NCI-H146 (cell line): ENCODE data around the gene CHD5.

ENCODE experiments used
- DNase-seq: peaks from one replicate; lab custom pipeline; 2025; lab: John Stamatoyannopoulos, UW

CHD5 gene

DNA sequence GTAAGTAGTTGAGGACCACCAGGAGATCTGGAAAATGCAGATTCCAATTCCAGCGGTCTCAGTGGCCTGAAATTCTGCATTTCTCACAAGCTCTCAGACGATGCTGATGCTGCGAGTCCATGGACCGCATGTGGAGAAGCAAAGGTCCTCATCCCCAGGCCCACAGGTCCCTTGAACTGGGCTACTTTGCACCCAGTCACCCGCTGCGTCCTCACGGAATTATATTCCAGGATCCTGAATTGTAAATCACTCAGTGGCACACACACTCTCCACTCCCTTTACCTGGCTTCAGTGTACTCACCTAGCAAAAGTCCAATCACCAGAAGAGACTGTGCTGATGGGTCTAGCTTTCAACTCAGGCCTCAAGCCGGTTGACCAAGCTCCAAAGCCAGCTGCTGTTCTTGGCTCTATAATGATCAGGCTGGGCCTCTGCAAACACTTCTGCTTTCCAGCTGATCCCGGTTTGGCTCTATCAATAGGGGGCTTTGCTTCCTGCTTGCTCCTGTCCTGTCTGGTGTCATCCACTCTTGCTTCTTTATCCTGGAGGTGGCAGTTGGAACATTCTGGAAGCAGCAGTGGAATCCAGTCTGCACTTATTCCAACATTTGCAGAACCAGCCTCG is 20.2 kb upstream of the CHD5 start:
- no peak for DNase-seq

DNA sequence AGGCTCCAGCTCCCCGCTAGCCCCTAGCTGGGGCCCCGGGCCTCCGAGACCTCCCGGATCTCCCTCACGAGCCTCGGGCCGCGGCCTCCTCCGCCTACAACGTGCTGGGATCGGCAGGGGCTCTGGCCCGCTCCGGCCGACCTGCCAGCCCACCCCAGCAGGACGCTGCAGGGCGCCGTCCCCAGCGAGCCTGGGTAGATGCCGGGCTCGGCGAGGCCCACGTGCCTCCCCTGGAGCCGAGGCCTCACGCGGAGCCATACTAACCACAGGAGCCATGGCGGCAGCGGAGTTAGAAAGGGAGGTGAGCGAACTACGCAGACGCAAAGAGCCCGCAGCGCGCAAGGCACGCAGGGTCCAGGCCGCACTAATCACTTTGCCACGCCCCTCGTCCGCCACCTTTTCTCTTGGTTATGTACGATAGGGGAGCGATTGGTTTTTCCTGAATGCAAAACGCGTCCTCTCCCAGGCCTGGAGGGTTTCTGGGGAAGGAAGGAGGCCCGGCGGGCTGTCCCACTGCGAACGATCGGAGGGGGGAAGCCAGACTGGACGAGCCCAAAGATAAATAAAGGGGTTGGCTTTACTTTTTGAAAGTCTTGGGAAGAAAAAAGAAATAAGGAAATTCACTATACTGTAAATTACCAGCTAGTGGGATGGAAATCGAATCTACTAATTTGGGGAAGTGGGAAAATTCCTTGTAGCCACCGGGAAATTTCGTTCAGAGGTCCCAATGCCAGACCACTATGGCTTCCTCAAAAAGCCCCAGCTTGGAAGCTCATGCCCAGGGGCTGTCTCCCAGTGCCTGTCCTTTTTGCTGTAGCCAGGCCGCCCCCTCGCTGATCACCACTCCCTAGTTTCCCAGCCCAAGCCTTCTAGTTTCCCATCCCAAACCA is 19.4 kb upstream of the CHD5 start, which contains the start of gene RPL22:
TSS of gene RPL22 (minus strand) at position 298 of the 890 bp plus-strand sequence. CDS start at position 276, 22 bp downstream.
- peak; percentile 97 for DNase-seq

DNA sequence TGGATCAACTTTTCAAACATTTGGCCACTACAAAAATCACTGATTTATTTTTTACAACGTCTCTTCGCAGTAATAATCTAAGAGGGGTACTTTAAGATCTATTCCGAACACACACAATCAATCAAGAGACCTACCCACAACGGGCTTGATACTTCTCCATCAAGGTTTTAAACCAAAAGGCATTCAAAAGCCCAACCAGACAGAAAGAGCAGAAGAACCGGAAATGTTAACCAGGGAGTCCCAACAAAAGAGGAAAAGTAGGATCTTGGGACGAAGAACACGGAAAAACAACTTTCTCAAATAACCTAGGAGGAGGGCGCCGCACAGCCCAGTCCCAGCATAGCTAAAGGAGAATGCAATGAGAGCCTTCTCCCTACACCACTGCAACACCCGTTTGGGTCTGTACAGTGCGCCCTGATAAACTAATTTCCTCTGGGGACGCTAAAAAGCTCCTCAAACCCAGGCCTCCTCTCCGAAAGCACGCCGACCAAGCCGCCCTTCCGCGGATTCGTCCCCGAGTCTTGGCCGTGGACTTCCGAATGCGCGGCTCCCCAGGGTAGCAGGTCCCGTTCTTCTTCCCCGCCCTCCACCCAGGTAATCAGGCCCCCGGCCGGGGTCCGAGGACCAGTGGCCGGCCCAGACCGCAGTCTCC is 18.7 kb upstream of the CHD5 start:
- DNase-seq, result no peak

DNA sequence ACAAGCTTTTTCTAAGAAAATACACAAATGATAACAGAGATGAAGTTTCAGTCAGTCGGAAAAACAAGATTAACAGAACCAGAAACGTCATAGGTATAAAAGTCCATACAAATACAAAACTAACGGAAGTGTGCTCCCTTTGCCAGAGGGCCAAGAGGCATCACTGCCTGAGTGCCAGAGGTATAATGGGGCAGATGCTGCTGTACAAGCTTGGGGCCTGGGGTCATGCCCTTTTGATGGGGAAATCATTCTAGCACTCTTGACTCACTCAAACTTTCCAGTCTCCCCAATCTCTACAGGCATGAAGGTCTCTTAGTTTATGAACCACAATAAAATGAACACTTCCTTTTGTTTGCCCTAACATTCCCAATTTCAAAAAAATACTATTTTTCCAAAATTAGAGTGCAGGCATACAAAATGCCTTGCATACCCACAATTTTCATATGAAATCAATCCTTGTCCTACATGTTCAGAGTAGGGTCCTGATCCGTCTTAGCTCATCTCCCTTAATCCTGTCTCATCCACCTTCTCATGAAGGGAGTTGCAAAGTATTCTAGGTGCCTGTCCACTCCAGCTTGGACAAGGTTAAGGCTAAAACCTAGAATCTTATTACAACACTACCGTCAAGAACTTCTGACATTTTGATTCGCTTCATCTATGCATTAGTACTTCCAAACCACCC is 17.8 kb upstream of the CHD5 start:
- no peak for DNase-seq

DNA sequence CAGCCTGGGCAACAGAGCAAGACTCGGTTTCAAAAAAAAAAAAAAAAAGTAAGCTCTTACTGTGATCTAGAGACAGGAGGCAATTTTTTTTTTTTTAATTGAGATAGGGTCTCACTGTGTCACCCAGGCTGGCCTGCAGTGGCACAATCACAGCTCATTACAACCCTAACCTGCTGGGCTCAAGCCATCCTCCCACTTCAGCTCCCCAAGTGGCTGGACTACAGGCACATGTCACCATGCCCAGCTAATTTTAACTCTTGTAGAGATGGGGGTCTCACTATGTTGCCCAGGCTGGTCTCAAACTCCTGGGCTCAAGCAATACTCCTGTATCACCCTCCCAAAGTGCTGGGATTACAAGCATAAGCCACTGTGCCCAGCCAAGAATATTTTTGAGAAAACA is 11.8 kb upstream of the CHD5 start:
- no peak for DNase-seq

DNA sequence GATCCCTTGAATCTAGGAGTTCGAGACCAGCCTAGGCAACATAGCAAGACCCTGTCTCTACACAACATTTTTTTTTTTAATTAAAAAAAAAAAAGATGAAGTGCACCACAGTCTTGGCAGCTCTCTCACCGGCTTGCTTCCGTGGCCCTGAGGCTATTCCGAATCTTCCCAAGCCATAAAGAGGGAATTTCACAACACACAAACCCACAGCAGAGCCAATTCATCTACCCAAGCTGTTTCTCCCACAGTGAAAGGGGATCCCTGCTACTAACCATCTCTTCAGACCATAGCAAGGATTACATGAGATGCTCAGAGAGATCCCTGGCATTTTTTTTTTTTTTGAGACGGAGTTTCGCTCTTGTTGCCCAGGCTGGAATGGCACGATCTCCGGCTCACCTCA is 8.3 kb upstream of the CHD5 start:
- DNase-seq, result no peak

DNA sequence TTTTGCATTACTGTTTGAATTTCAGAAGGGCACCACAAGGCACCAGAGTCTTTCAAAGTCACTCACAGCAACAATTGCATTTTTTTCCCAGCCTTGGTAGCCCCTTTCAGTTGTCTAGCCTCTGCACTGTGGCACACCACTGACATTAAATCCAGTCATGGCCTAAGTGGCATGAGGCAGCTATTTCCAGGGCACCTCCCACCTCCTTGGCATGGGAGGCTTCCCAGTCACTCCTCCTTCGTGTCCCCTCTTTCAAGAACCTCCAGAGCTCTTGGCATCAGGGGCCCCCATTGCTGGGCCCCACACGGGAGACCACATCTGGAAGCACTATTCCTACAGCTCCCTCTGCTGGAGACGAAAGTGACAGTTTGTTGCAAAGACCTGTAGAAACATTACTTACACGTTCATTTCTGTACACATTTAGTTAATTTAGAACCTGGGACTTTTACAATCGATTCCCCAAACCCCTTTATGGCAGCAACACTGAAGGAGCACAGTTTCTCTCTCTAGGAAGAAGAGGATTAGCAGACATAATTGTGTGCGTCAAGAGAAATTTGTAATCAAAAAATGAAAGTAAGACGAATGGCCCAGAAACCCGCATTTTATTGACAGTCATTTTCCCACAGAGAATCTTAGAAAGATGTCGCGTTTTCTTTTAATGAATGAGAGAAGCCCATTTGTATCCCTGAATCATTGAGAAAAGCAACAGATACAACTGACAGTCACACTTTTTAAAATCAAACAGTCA is 5.7 kb upstream of the CHD5 start:
- peak; percentile 7 for DNase-seq

DNA sequence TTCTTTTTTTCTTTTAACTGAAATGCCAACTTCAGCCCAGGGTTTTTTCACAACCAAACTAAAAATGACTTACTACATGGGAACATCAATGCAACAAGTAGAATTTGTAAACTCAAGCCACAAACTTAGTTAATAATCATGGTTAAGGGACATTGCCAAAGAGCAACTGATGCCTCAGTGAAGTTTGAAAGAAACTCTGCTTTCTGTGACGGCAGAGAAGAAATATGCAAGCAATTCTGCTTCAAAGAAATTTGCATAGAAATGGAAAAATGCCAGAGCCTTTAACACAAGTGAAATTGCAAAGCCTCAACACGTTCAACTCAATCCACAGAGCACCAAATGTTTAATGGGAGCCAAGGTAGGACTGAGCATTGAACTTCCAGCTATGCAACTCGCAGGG is 5.0 kb upstream of the CHD5 start:
- DNase-seq, result no peak

DNA sequence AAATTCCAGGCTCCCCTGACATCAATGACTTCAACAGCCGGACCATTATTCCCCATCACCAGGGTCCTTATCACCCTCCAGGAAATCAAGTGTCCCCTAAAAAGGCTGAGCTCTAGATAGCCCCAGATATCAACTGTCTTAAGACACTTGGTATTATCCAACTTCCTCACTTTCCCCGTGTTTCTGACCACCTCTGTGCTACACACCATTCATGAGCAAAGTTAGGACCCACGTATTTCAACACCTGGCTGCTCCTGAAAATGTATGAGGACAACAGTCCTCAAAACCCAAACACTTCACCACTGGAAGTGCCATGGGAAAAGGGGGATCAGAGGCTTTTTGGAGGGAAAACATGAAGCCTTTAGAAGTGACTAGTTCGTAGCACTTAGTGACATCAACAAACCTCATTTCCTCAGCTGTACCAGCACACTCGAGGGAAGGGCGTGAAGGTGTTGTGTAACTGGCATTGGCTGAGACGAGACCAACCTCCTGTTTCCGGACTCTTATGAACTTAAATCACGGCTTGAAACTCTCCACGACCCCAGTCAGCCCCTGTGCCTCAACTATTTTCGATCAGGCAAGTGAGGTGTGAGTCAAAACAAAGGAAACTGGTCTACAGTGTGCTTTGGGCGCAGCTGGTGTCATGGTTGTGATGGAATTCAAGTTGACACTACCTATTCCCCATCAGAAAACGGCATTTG is 4.1 kb upstream of the CHD5 start:
- DNase-seq, result no peak

DNA sequence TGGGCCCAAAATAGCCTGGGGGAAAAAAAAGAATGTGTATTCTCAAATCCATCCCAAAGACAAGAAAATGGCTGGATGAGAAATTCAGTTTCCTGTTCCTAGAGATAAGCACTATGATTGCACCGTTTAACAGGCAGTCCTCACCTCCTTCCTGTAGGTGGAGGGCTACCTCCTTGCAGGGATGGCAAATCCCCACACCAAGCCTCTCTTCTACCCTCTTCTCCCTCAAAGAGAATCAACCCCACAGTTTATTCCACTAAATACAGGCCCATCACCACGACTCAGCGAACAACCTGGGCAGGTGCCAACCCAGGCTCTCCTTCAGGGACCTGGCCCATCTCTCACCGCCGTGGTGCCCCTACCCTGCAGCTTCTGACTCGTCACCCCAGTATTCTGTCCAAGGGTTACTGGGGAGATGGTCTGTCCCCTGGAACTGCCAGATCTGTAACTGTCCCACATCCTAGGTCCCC is 3.4 kb upstream of the CHD5 start:
- DNase-seq, result no peak

DNA sequence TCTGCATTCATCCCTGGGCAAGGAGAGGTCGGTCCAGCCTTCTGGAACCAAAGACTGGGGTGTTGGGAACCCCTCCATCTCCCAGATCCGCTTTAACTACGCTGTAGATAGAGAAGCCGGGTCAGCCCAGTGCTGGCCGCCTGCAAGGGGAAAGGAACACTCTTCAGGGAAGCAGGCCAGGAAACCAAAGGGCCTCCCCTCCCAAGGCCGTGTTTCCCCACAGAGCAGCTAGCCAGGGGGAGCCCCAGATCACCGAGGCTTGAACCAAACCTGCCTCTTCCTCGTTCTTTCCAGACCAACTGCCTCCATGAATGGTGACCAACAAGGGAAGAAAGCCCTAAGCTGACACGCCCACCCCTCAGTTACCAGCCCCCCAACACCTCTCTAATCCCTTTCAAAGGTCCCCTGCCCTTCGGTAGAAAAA is 1.2 kb upstream of the CHD5 start:
- no peak for DNase-seq

DNA sequence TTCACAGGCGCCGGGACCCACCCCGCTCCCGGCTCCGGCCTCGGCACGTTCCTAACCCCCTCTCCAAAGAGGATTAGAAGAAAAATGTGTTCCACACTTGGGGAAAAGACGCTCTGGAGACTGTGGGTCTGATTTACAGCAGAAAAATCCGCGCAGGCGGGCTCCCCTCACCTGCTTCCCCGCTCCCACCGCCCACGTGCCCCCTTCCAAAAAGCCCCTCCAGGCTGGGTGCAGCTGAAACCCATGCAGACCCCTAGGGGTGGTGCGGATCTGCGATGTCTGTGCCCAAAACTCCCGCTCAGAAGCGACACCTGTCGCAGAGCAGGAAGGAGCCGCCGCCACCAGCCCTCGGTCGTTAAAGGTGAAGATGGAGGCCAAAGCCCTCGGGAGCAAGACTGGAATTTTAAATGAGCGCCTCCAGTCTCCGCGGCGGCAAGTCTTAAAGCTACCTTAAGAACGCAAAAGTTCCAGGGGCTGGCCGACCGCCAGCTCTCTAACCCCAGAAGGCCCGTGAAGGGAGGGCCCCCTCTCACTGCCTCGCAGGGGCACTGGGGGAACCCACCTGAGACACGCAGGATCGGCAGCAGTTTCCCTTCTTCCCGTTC is 688 bp upstream of the CHD5 start:
- DNase-seq, result no peak

DNA sequence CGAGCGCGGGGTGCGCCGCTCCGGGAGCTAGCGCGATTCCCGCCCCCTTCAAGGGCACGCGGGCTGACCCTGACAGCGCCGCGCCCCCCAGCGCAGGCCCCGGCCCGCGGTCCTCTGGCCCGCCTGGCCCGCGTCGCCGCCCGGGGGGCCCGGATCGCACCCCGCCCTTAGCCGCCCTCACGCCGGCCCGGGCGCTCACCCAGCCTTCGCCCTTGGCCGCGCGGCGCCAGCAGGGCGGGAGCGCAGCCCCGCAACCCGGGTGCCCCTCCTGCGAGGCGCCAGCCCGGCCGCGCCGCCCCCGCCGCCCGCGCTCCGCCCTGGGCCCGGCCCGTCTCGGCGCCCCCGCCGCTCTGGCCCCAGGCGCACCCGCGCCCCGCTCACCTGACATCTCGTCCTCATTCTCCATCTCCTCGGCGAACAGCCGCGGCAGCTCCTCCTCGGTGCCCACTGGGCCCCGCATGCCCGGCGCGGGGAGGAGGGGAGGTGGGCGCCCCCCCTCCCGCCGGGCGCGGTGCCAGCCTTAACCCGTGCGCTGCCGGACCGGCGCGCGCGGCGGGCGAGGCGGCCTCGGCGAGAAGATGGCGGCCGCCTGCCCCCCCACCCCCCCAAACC is 451 bp downstream of the CHD5 start:
- DNase-seq, result peak; percentile 15

DNA sequence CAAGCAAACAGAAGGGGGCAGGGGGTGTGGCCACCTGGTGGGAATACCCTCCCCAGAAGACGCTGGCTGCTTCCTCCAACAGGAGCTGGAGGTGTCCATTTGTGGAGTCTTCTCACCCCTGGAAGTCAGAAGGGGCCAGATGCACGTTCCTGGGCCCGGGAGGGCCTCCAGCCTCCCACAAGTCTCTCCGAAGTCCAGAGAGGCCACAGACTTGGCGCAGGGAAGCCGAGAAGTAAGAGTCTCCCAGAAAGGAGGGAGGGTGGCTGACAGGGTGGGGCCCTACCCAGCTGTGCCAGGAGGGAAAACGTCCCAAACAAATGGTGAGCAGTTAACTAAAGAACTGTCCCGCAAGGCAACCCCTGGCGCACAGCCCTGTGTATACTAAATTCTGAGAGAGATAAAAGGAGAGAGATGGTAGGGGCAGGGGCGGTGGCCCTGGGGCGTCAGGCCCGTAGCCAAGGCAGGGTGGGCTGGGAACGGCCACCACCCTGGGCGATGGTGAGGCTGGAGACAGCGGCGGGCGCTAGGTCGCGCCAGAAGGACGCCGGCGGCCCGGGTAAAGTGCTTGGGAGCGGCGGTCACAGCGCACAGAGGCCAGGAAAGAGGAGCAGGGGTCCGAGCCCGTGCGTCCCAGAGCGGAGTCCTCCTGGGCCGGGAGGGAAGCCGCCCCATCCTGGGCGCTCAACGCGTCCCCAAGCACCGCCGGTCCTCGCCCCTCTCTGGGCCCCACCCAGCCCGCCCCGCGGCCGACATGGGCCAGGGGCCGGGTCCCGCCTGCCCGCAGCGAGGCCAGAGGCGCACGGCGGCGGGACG is 1.2 kb downstream of the CHD5 start:
- peak; percentile 15 for DNase-seq

DNA sequence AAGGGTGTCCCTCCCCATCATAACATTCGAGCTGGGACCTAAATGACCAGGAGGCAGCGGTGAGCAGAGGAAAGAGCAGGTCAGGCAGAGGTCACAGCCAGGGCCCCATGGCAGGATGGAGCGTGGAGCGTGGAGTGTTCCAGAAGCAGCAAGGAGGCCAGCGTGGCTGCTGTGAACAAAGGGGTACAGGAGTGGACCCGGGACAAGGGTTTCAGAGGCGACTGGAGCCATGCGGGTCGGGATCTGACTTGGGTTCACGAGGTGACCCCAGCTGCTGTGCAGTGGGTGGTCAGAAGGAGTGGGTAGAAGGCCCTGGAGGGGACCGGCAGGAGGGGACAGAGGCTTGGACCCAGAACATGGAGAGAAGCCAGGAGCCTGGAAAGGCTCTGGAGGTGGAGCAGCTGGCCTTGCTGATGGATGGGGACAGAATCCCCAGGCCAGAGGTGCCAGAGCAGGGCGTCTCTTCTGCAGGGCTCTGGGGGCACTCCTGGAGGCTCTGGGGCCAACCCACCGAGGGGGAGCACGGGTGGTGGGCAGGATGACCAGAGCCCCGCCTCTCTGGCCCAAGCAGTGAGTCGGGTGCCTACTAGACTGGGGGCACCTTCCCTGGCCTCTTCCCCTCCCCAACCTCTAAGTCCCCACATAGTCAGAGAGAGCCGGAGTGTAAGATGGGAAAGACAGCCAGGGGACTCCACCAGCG is 2.3 kb downstream of the CHD5 start:
- DNase-seq, result no peak

DNA sequence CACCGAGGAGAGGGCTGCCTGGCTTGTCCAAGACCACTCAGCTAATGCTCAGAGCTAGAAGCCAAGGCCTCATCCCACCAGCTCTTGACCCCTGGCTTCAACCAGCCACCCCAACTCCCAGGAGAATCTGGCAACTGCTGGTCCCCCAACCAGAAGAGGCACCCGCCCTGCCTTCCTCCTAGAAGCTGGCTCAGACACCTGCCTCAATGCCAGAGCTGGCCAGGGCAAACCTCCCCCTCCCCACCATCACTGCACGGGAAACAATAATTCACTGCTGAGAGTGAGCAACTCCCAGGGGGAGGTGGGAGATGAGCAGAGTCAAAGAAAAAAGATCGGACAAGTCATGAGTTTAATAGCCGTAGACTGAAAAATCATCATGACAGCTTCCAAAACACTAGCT is 3.3 kb downstream of the CHD5 start:
- DNase-seq, result no peak

DNA sequence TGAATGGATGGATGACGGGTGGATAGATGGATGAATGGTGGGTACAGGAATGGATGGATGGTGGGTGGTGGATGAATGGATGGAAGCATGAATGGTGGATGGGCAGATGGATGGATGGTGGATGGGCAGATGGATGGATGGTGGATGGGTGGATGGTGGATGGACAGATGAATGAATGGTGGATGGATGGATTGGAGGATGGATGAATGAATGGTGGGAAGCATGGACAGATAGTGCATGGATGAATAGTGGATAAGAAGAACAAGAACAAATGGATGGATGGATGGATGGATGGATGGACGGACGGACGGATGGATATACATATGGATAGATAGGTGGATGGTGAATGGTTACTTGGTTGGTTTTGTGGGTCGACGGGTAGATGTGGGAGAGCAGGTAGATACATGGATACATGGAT is 4.7 kb downstream of the CHD5 start:
- no peak for DNase-seq

DNA sequence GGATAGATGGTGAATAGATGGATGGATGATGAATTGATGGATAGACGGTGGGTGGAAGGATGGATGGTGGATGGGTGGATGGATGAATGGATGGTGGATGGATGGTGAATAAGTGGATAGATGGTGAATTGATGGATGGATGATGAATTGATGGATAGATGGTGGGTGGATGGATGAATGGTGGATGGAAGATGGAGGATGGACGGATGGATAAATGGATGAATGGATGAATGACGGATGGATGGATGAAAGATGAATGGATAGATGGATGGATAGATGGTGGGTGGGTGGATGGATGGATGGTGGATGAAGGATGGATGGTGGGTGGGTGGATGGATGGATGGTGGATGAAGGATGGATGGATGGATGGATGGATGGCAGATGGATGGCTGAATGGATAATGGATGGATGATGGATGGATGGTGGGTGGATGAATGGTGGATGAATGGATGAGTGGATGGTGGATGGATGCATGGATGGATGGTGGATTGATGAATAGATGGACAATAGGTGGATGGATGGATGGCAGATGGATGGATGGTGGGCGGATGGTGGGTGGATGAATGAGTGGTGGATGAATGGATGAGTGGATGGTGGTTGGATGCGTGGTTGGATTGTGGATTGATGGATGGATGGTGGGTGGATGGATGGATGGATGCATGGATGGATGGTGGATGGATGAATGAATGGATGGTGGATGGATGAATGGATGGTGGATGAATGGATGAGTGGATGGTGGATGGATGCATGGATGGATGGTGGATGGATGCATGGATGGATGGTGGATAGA is 5.3 kb downstream of the CHD5 start:
- no peak for DNase-seq
